HG03135 (cell line): ENCODE measurements around the gene C12orf60.
"Not testable (repeated sequence)": the region's sequence is repeated elsewhere in the genome, so short reads cannot be mapped to it uniquely, and the experiment has no call there.

Source experiments
- ATAC-seq: cut with Tn5 transposase; IDR thresholded peaks from one replicate; pipeline ENCODE4 v1.9.1; 2021; ENCODE audit warnings: mild to moderate bottlenecking, moderate library complexity; ENCODE audit not compliant: unreplicated experiment

C12orf60 gene

GRCh38 chr12:14803011-14803829 is at the start of gene C12orf60, which contains the start of gene WBP11:
Gene C12orf60, plus strand, starts transcription at chr12:14803670. Its CDS starts 19,266 bp downstream, at chr12:14822936.
Gene WBP11, minus strand, starts transcription at chr12:14803478. Its CDS starts 2,095 bp downstream, at chr12:14801383.
- peak; percentile 100 for ATAC-seq

GRCh38 chr12:14756334-14757143 is 46.9 kb upstream of the C12orf60 start:
- no peak for ATAC-seq

GRCh38 chr12:14759711-14760280 is 43.7 kb upstream of the C12orf60 start:
- not testable (repeated sequence) for ATAC-seq

GRCh38 chr12:14765398-14765797 is 38.1 kb upstream of the C12orf60 start:
- no peak for ATAC-seq

GRCh38 chr12:14766020-14766419 is 37.5 kb upstream of the C12orf60 start:
- ATAC-seq: not testable (repeated sequence)

GRCh38 chr12:14766649-14767215 is 36.7 kb upstream of the C12orf60 start:
- no peak for ATAC-seq

- ATAC-seq: no peak
Measured at GRCh38 chr12:14767617-14768016, 35.9 kb upstream of the C12orf60 start.

- no peak for ATAC-seq
Measured at GRCh38 chr12:14768823-14769405, 34.6 kb upstream of the C12orf60 start.

- ATAC-seq: peak; percentile 2
Measured at GRCh38 chr12:14769466-14769968, 34.0 kb upstream of the C12orf60 start.

- peak; percentile 39 for ATAC-seq
Measured at GRCh38 chr12:14769969-14770495, 33.4 kb upstream of the C12orf60 start.

- ATAC-seq: peak; percentile 33
Measured at GRCh38 chr12:14770496-14771461, 32.7 kb upstream of the C12orf60 start.

GRCh38 chr12:14771651-14772137 is 31.8 kb upstream of the C12orf60 start:
- ATAC-seq: no peak

- no peak for ATAC-seq
Measured at GRCh38 chr12:14772946-14773345, 30.5 kb upstream of the C12orf60 start.

GRCh38 chr12:14773685-14774073 is 29.8 kb upstream of the C12orf60 start:
- peak; percentile 16 for ATAC-seq

GRCh38 chr12:14774074-14774905 is 29.2 kb upstream of the C12orf60 start:
- peak; percentile 62 for ATAC-seq

GRCh38 chr12:14774906-14775635 is 28.4 kb upstream of the C12orf60 start:
- ATAC-seq: no peak

GRCh38 chr12:14775636-14775980 is 27.9 kb upstream of the C12orf60 start:
- no peak for ATAC-seq
